Fibroblast of lung (primary cell): Measurements from ENCODE around the gene NGF. TPM values are rescaled to one million over a fixed set of nuclear protein-coding genes. Genes with fewer than 3 reads are reported as not detected.

ENCODE experiments used
- DNase-seq, 2 donors: peaks; one replicate each; pipeline versions ENCODE4 v3.0.0 to v3.0.0-alpha.2; 2010; ENCODE audit warnings: low read depth in 2 of 2
- H2AFZ ChIP-seq: 2 replicates; pipeline ENCODE4 v1.5.1; 2012; ENCODE audit warnings: low read length, control low read depth, inconsistent platforms
- H3K27ac ChIP-seq: 2 replicates; pipeline ENCODE4 v1.5.1; 2011; ENCODE audit warnings: low read length, control low read depth; ENCODE audit not compliant: insufficient read depth
- H3K27me3 ChIP-seq: 2 replicates; pipeline ENCODE4 v1.5.1; 2011; ENCODE audit warnings: mild to moderate bottlenecking, low read length; ENCODE audit not compliant: control insufficient read depth, insufficient read depth
- H3K36me3 ChIP-seq: 2 replicates; pipeline ENCODE4 v1.5.1; 2011; ENCODE audit warnings: low read length; ENCODE audit not compliant: control insufficient read depth, insufficient read depth
- H3K4me1 ChIP-seq: 2 replicates; pipeline ENCODE4 v1.5.1; 2011; ENCODE audit warnings: low read length; ENCODE audit not compliant: control insufficient read depth, insufficient read depth; ENCODE audit errors: extremely low read depth
- H3K4me2 ChIP-seq: 2 replicates; pipeline ENCODE4 v1.5.1; 2011; ENCODE audit warnings: low read length, control low read depth; ENCODE audit not compliant: insufficient read depth; ENCODE audit errors: extremely low read depth
- H3K4me3 ChIP-seq, 4 experiments: fragments of 200-600 bp in 1 of 4; sonication (generic) in 1 of 4; replicated peaks in 1 of 4; 2 replicates each; pipeline ENCODE4 v1.5.1; 2011 to 2016; ENCODE audit warnings: low read length in 4 of 4, low read depth in 3 of 4, mild to moderate bottlenecking in 3 of 4, control low read depth in 2 of 4, inconsistent platforms in 1 of 4, mixed read lengths in 1 of 4; ENCODE audit not compliant: insufficient read depth in 1 of 4; ENCODE audit errors: control extremely low read depth in 1 of 4
- H3K79me2 ChIP-seq: 2 replicates; pipeline ENCODE4 v1.5.1; 2012; ENCODE audit warnings: mild to moderate bottlenecking, low read length, inconsistent platforms; ENCODE audit not compliant: control insufficient read depth, insufficient read depth
- H3K9ac ChIP-seq: 2 replicates; pipeline ENCODE4 v1.5.1; 2011; ENCODE audit warnings: mild to moderate bottlenecking, low read length, control low read depth; ENCODE audit not compliant: insufficient read depth
- H3K9me3 ChIP-seq: 2 replicates; pipeline ENCODE4 v1.5.1; 2012; ENCODE audit warnings: low read depth, low read length; ENCODE audit not compliant: control insufficient read depth, insufficient read depth
- H4K20me1 ChIP-seq: 2 replicates; pipeline ENCODE4 v1.5.1; 2011; ENCODE audit warnings: low read length; ENCODE audit not compliant: control insufficient read depth, insufficient read depth; ENCODE audit errors: extremely low read depth
- CTCF ChIP-seq, 2 donors: IDR thresholded peaks in 1 of 2; conservative IDR thresholded peaks in 1 of 2; 1 replicate in 1 of 2; 2 replicates in 1 of 2; pipeline ENCODE4 v1.5.1; 2011 to 2012; ENCODE audit warnings: low read length in 2 of 2, control low read depth in 1 of 2, inconsistent platforms in 1 of 2, low read depth in 1 of 2, mild to moderate bottlenecking in 1 of 2
- EZH2 ChIP-seq: IDR thresholded peaks from 2 replicates; pipeline ENCODE4 v1.5.1; 2012; ENCODE audit warnings: low read length, control low read depth, mild to moderate bottlenecking; ENCODE audit errors: missing control alignments
- polyA plus RNA-seq, 2 donors: library from polyadenylated mRNA; depleted of rRNA in 1 of 2; stranded (reverse) in 1 of 2; unstranded in 1 of 2; fragments of >200 nt; gene quantifications; 2 replicates each; pipeline ENCODE4 v1.2.1, GENCODE V29; 2011 to 2012; ENCODE audit warnings: missing spikeins in 1 of 2
- total RNA-seq: library from RNA; depleted of rRNA; stranded (reverse); fragments of >200 nt; gene quantifications from 2 replicates; pipeline ENCODE4 v1.2.1, GENCODE V29; 2014

Gene NGF
- total and polyA plus RNA-seq, 2 donors (not counting 1 experiment from before 2014, with no cell fraction given) = 4.0 to 17.6 TPM

- H3K4me2 ChIP-seq = no peak overlapping the region
- DNase-seq = peak in 1 of 2 donors; percentile 45
- no peaks in the 10 kb centered on the region for H3K27me3 ChIP-seq
- H2AFZ ChIP-seq = no peak overlapping the region
- no peak overlapping the region for H3K27ac ChIP-seq
- H3K9ac ChIP-seq = no peak overlapping the region
- no peaks in the 10 kb centered on the region for H4K20me1 ChIP-seq
- H3K4me3 ChIP-seq = no peak overlapping the region
- no peaks in the 10 kb centered on the region for H3K9me3 ChIP-seq
- H3K36me3 ChIP-seq = no peaks in the 10 kb centered on the region
- H3K4me1 ChIP-seq = peaks cover 2% of the 10 kb centered on the region
- TF ChIP-seq EZH2 (no peak), CTCF (conservative IDR thresholded peaks at IDR 0.05 in 1 of 2, IDR thresholded peaks at IDR 0.05 in 1 of 2; ENCODE audit: low read depth in 1 of 2, low read length in 2 of 2) (no peak)
- no peaks in the 10 kb centered on the region for H3K79me2 ChIP-seq
These were observed 91.5 kb downstream of the NGF start for GRCh38 chr1:115246526-115246925.

GRCh38 chr1:115245227-115245626, 92.8 kb downstream of the NGF start:
- Histone ChIP-seq H2AFZ (no peak overlapping the region), H3K79me2 (no peaks in the 10 kb centered on the region), H4K20me1 (no peaks in the 10 kb centered on the region), H3K36me3 (no peaks in the 10 kb centered on the region), H3K4me3 (no peak overlapping the region), H3K27me3 (no peaks in the 10 kb centered on the region), H3K4me1 (no peaks in the 10 kb centered on the region), H3K27ac (no peak overlapping the region), H3K4me2 (no peak overlapping the region), H3K9me3 (no peaks in the 10 kb centered on the region), H3K9ac (no peak overlapping the region)
- TF ChIP-seq CTCF (conservative IDR thresholded peaks at IDR 0.05 in 1 of 2, IDR thresholded peaks at IDR 0.05 in 1 of 2; ENCODE audit: low read depth in 1 of 2, low read length in 2 of 2) = no peak
- TF ChIP-seq EZH2 = no peak
- no peak for DNase-seq

GRCh38 chr1:115242543-115242942, 95.5 kb downstream of the NGF start:
- Histone ChIP-seq H3K27ac (no peak overlapping the region), H3K4me3 (no peak overlapping the region), H4K20me1 (no peaks in the 10 kb centered on the region), H3K79me2 (no peaks in the 10 kb centered on the region), H3K36me3 (no peaks in the 10 kb centered on the region), H3K4me1 (peaks cover 6% of the 10 kb centered on the region), H2AFZ (no peak overlapping the region), H3K4me2 (no peak overlapping the region), H3K9ac (no peak overlapping the region), H3K27me3 (no peaks in the 10 kb centered on the region), H3K9me3 (no peaks in the 10 kb centered on the region)
- TF ChIP-seq EZH2 = no peak
- no peak for TF ChIP-seq CTCF (conservative IDR thresholded peaks at IDR 0.05 in 1 of 2, IDR thresholded peaks at IDR 0.05 in 1 of 2; ENCODE audit: low read depth in 1 of 2, low read length in 2 of 2)
- no peak for DNase-seq
